GM12878 (cell line): ENCODE measurements around the gene MCM8. TPM values are rescaled to one million over a fixed set of nuclear protein-coding genes. Genes with fewer than 3 reads are reported as not detected.

Experiments used
- ATAC-seq: fragments of 200-7000 bp; cut with Tn5 transposase; 3 replicates; pipeline ENCODE4 v1.9.1; 2020; ENCODE audit warnings: mild to moderate bottlenecking, moderate library complexity
- BruUV-seq: library from RNA; stranded (reverse); fragments of 400-500 nt; replicated peaks from 2 replicates; lab custom pipeline; 2021; lab: Mats Ljungman, UMichigan
- CTCF ChIA-PET: fragments of 300-600 bp; sonication (Branson Sonifier 250); formaldehyde crosslinking; extraction: SDS; loops from one replicate; lab custom pipeline; 2021; ENCODE audit warnings: inconsistent platforms; lab: Yijun Ruan, JAX
- POLR2A ChIA-PET: fragments of 350-600 bp; formaldehyde crosslinking; extraction: SDS; loops from one replicate; lab custom pipeline; 2021; ENCODE audit warnings: inconsistent platforms; lab: Charles Lee
- RAD21 ChIA-PET: fragments of 300-600 bp; sonication (Branson Sonifier 250); formaldehyde crosslinking; loops from one replicate; lab custom pipeline; 2023; ENCODE audit warnings: antibody characterized with exemption; ENCODE audit not compliant: unreplicated experiment; lab: Charles Lee
- SMC1A ChIA-PET: fragments of 300-600 bp; sonication (Branson Sonifier 250); formaldehyde crosslinking; loops from one replicate; lab custom pipeline; 2023; ENCODE audit not compliant: unreplicated experiment, uncharacterized antibody; lab: Charles Lee
- DNase-seq: peaks from one replicate; pipeline ENCODE4 v3.0.0-alpha.2; 2011; ENCODE audit warnings: low read depth, low spot score
- FAIRE-seq: peaks from 3 replicates; lab custom pipeline; 2011; peaks lifted over from hg19 to GRCh38; lab: Jason Lieb, UNC
- H2AFZ ChIP-seq: 2 replicates; pipeline ENCODE4 v1.6.0; 2011; ENCODE audit warnings: low read depth, low read length, control low read depth; ENCODE audit not compliant: control insufficient read depth
- H3K27ac ChIP-seq: 2 replicates; pipeline ENCODE4 v1.5.1; 2011; ENCODE audit warnings: control low read depth; ENCODE audit not compliant: control insufficient read depth, insufficient read depth
- H3K27me3 ChIP-seq, 2 experiments: replicated peaks in 1 of 2; 2 replicates each; pipeline versions ENCODE4 v1.6.0 to v1.6.1; 2011; ENCODE audit warnings: low read length in 1 of 2; ENCODE audit not compliant: control insufficient read depth in 2 of 2, insufficient read depth in 2 of 2
- H3K36me3 ChIP-seq, 2 experiments: 2 replicates each; pipeline ENCODE4 v1.5.1; 2011; ENCODE audit warnings: low read length in 1 of 2; ENCODE audit not compliant: control insufficient read depth in 2 of 2, insufficient read depth in 2 of 2
- H3K4me1 ChIP-seq: 2 replicates; pipeline ENCODE4 v1.6.1; 2011; ENCODE audit warnings: mild to moderate bottlenecking, low read length, moderate library complexity, mixed read lengths; ENCODE audit not compliant: control insufficient read depth, insufficient read depth
- H3K4me2 ChIP-seq: 2 replicates; pipeline ENCODE4 v1.6.0; 2011; ENCODE audit warnings: control low read depth; ENCODE audit not compliant: control insufficient read depth, insufficient read depth
- H3K4me3 ChIP-seq: fragments of 200-600 bp; sonication (generic); 2 replicates; pipeline ENCODE4 v1.5.1; 2016
- H3K79me2 ChIP-seq: 2 replicates; pipeline ENCODE4 v1.6.0; 2011; ENCODE audit warnings: low read length; ENCODE audit not compliant: control insufficient read depth, insufficient read depth
- H3K9ac ChIP-seq: 2 replicates; pipeline ENCODE4 v1.8.0; 2011; ENCODE audit warnings: low read length, control low read depth, mixed read lengths; ENCODE audit not compliant: control insufficient read depth, insufficient read depth
- H3K9me3 ChIP-seq: replicated peaks from 3 replicates; pipeline ENCODE4 v1.5.1; 2011; ENCODE audit warnings: mild to moderate bottlenecking, low read length; ENCODE audit not compliant: control insufficient read depth, insufficient read depth
- H4K20me1 ChIP-seq: 2 replicates; pipeline ENCODE4 v1.6.0; 2011; ENCODE audit not compliant: control insufficient read depth, insufficient read depth
- CHD2 ChIP-seq: IDR thresholded peaks from 2 replicates; pipeline ENCODE4 v1.6.1; 2011; ENCODE audit warnings: low read depth, low read length, improper control_type of control experiment, borderline replicate concordance
- CUX1 ChIP-seq: IDR thresholded peaks from 2 replicates; pipeline ENCODE4 v1.6.1; 2012; ENCODE audit warnings: improper control_type of control experiment, low read depth, low read length; ENCODE audit not compliant: insufficient replicate concordance
- ETV6 ChIP-seq, 2 experiments: fragments of 450-650 bp in 1 of 2; IDR thresholded peaks in 1 of 2; conservative IDR thresholded peaks in 1 of 2; 2 replicates each; pipeline ENCODE4 v1.6.1; 2014; ENCODE audit warnings: antibody characterized with exemption in 1 of 2, borderline replicate concordance in 1 of 2, low read depth in 1 of 2, mild to moderate bottlenecking in 1 of 2, moderate library complexity in 1 of 2
- HCFC1 ChIP-seq: fragments of 150-350 bp; IDR thresholded peaks from 2 replicates; pipeline ENCODE4 v1.6.1; 2014; ENCODE audit warnings: low read length
- MAX ChIP-seq: IDR thresholded peaks from 2 replicates; pipeline ENCODE4 v1.6.1; 2012; ENCODE audit warnings: low read depth, low read length, improper control_type of control experiment
- MLLT1 ChIP-seq: fragments of 450-650 bp; IDR thresholded peaks from 2 replicates; pipeline ENCODE4 v1.6.1; 2016; ENCODE audit warnings: mild to moderate bottlenecking
- SKIL ChIP-seq: fragments of 450-650 bp; IDR thresholded peaks from 2 replicates; pipeline ENCODE4 v1.6.1; 2017; ENCODE audit warnings: mild to moderate bottlenecking, low read depth, inconsistent platforms; ENCODE audit not compliant: poor library complexity, severe bottlenecking
- WGBS: methylation state at CpG from one replicate; pipeline ENCODE4 v1.1.6; 2016; ENCODE audit warnings: low lambda C conversion rate; ENCODE audit not compliant: insufficient replicate concordance, insufficient coverage; ENCODE audit errors: missing lambda C conversion rate; 5-methylcytosine and 5-hydroxymethylcytosine counted together
- in situ Hi-C: fragments of 300-500 bp; cut with MboI; formaldehyde crosslinking; loops from 9 replicates; pipeline ENCODE4 v1.14.3; 2018; ENCODE audit warnings: mixed read lengths
- intact Hi-C: fragments of 100-400 bp; cut with micrococcal nuclease; formaldehyde crosslinking; loops from one replicate; pipeline ENCODE4 v1.14.2; 2022; ENCODE audit not compliant: unreplicated experiment
- polyA plus RNA-seq, 11 experiments: library from polyadenylated mRNA; depleted of rRNA in 4 of 11; unstranded in 6 of 11; stranded (reverse) in 5 of 11; fragments of >200 nt; fragmentation: Nextera tagmentation in 4 of 11; fragmentation: Illumina TruSeq in 1 of 11; extraction: Ambion mirVana in 4 of 11; extraction: Trizol in 1 of 11; gene quantifications; 1 replicate in 1 of 11; 2 replicates in 10 of 11; pipeline versions ENCODE4 v1.2.1 to v1.2.3, GENCODE V29; 2011 to 2016; ENCODE audit warnings: inconsistent platforms in 2 of 11, missing spikeins in 2 of 11, low read depth in 1 of 11
- total RNA-seq, 4 experiments: library from RNA; depleted of rRNA in 3 of 4; stranded (reverse); fragments of >200 nt in 3 of 4; fragmentation: Illumina TruSeq in 1 of 4; extraction: Trizol in 1 of 4; gene quantifications; 2 replicates each; pipeline versions ENCODE4 v1.2.1 to v1.2.3, GENCODE V29; 2013 to 2021

The MCM8 gene
- total and polyA plus RNA-seq, 10 of the 15 experiments (the other 5 are each of a cell fraction or from before 2014, with no cell fraction given), result 3.2 to 28.2 (median 16.0) TPM

- TF ChIP-seq MLLT1 (no peak), CUX1 (no peak), MAX (no peak)
- TF ChIP-seq, all 136 proteins: peak for 0
Observed at GRCh38 chr20:5938456-5939029, 11.9 kb upstream of the MCM8 start (continued).

- ATAC-seq (no peak), DNase-seq (no peak), FAIRE-seq (no peak)
- in situ Hi-C loops, result no loop called here
- no peak overlapping the region for H3K4me2 ChIP-seq
- ChIA-PET SMC1A (interaction anchor here (1.0 to 2.8 kb wide), 5 partner anchors 9 to 417 kb away, joined by 3 to 11 read pairs (median 3); no protein-coding TSS in a partner anchor), POLR2A (no interaction called here), RAD21 (no interaction called here), CTCF (interaction anchor here (1.1 to 1.4 kb wide), 3 partner anchors 10 to 416 kb away, joined by 3 to 4 read pairs (median 3); no protein-coding TSS in a partner anchor)
- H3K9ac ChIP-seq, result no peak overlapping the region
- no TSS peak for BruUV-seq
- H3K4me1 ChIP-seq, result no peaks in the 10 kb centered on the region
- H3K27ac ChIP-seq, result no peak overlapping the region
- no peak overlapping the region for H2AFZ ChIP-seq
- H3K27me3 ChIP-seq, result no peaks in the 10 kb centered on the region
- H3K79me2 ChIP-seq, result peaks cover 31% of the 10 kb centered on the region
- H3K4me3 ChIP-seq, result no peak overlapping the region
- intact Hi-C loops, result no loop called here
- H3K9me3 ChIP-seq, result no peaks in the 10 kb centered on the region
- peaks cover 4 to 30% of the 10 kb centered on the region in 2 experiments for H3K36me3 ChIP-seq
- 66% methylated on average over 3 of the region's 3 CpGs for WGBS
- no peaks in the 10 kb centered on the region for H4K20me1 ChIP-seq
- TF ChIP-seq HCFC1 (no peak), SKIL (no peak), CHD2 (no peak), ETV6 (conservative IDR thresholded peaks at IDR 0.05 in 1 of 2, IDR thresholded peaks at IDR 0.05 in 1 of 2; ENCODE audit: borderline replicate concordance in 1 of 2, low read depth in 1 of 2) (no peak)
Observed at GRCh38 chr20:5945963-5946362, 4.5 kb upstream of the MCM8 start.
